DND-41 (cell line): ENCODE results near the gene H1-8.
"Not testable (repeated sequence)": the region's sequence is repeated elsewhere in the genome, so short reads cannot be mapped to it uniquely, and the experiment has no call there.

ENCODE experiments used
- ATAC-seq: fragments of 200-7000 bp; cut with Tn5 transposase; 3 replicates; pipeline ENCODE4 v1.9.1; 2021; ENCODE audit warnings: low read depth; ENCODE audit not compliant: insufficient read depth
- DNase-seq: peaks from one replicate; pipeline ENCODE4 v3.0.0-alpha.2; 2020
- H2AFZ ChIP-seq: 2 replicates; pipeline ENCODE4 v1.6.0; 2012; ENCODE audit warnings: low read depth, low read length
- H3K27ac ChIP-seq: 2 replicates; pipeline ENCODE4 v1.5.1; 2012; ENCODE audit warnings: low read length, inconsistent platforms
- H3K27me3 ChIP-seq: fragments of 200-600 bp; sonication (generic); 2 replicates; pipeline ENCODE4 v1.6.0; 2012; ENCODE audit warnings: low read length, mild to moderate bottlenecking, inconsistent platforms; ENCODE audit not compliant: insufficient read depth, poor library complexity
- H3K36me3 ChIP-seq: 2 replicates; pipeline ENCODE4 v1.5.1; 2012; ENCODE audit warnings: low read length, inconsistent platforms; ENCODE audit not compliant: insufficient read depth
- H3K4me1 ChIP-seq: 2 replicates; pipeline ENCODE4 v1.5.1; 2012; ENCODE audit warnings: mild to moderate bottlenecking, low read length; ENCODE audit not compliant: insufficient read depth
- H3K4me2 ChIP-seq: 2 replicates; pipeline ENCODE4 v1.6.0; 2012; ENCODE audit warnings: mild to moderate bottlenecking, moderate library complexity, low read length, inconsistent platforms; ENCODE audit not compliant: insufficient read depth
- H3K4me3 ChIP-seq, 2 experiments: fragments of 200-600 bp in 1 of 2; shearing (Covaris generic) in 1 of 2; 2 replicates each; pipeline ENCODE4 v1.5.1; 2012 to 2016; ENCODE audit warnings: inconsistent platforms in 2 of 2, low read length in 2 of 2, mild to moderate bottlenecking in 2 of 2, low read depth in 1 of 2, moderate library complexity in 1 of 2
- H3K79me2 ChIP-seq: 2 replicates; pipeline ENCODE4 v1.6.0; 2012; ENCODE audit warnings: low read length, inconsistent platforms; ENCODE audit not compliant: insufficient read depth
- H3K9ac ChIP-seq: 2 replicates; pipeline ENCODE4 v1.6.0; 2012; ENCODE audit warnings: low read depth, mild to moderate bottlenecking, inconsistent platforms, low read length, moderate library complexity
- H3K9me3 ChIP-seq: 2 replicates; pipeline ENCODE4 v1.5.1; 2012; ENCODE audit warnings: low read length, moderate library complexity, mild to moderate bottlenecking, inconsistent platforms; ENCODE audit not compliant: insufficient read depth, severe bottlenecking
- H4K20me1 ChIP-seq: 2 replicates; pipeline ENCODE4 v1.6.0; 2012; ENCODE audit warnings: low read length; ENCODE audit not compliant: insufficient read depth
- EZH2 ChIP-seq: IDR thresholded peaks from 3 replicates; pipeline ENCODE4 v1.6.1; 2012; ENCODE audit warnings: borderline replicate concordance, low read depth, mild to moderate bottlenecking, moderate library complexity, low read length, inconsistent platforms; ENCODE audit not compliant: severe bottlenecking
- TF ChIP-seq, protein P1 (sequence below): IDR thresholded peaks from 2 replicates; pipeline ENCODE4 v1.5.1; 2012; ENCODE audit warnings: borderline replicate concordance, low read length, moderate library complexity, mild to moderate bottlenecking; ENCODE audit not compliant: poor library complexity, severe bottlenecking; ENCODE audit errors: extremely low read depth

Gene H1-8, protein sequence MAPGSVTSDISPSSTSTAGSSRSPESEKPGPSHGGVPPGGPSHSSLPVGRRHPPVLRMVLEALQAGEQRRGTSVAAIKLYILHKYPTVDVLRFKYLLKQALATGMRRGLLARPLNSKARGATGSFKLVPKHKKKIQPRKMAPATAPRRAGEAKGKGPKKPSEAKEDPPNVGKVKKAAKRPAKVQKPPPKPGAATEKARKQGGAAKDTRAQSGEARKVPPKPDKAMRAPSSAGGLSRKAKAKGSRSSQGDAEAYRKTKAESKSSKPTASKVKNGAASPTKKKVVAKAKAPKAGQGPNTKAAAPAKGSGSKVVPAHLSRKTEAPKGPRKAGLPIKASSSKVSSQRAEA

DNA sequence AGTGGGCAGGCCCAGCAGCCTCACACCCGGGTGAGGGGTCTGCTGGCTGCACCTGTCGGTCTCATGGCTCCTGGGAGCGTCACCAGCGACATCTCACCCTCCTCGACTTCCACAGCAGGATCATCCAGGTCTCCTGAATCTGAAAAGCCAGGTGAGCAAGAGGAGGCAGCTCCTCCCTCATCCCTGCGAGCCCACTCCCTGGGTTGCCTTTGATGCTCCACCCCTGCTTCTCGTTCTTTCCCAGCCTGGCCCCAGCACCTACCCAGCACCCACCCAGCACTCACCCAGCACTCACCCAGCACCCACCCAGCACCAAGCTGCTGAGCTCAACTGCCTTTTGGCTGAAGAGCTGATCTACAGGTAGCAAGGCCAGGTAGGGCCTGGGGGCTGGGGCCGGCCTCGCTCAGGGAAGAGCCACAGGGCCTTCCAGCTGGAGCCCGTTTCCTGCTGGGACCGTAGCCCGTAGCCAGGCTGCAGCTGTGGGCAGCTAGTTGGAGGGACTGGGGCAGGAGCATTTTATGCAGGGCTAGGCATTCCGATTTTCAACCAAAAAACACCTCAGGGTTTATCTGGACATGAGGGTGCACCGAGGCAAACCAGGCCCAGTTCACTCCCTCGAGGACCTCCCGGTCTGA, at the start of gene H1-8:
Gene H1-8, plus strand, starts transcription at position 20 of the 635 bp plus-strand sequence. Its CDS starts 44 bp downstream, at position 64.
- H3K4me1 ChIP-seq, result no peaks in the 10 kb centered on the region
- no peak within 1 kb of the TSS for H3K4me2 ChIP-seq
- TF ChIP-seq, protein P1, sequence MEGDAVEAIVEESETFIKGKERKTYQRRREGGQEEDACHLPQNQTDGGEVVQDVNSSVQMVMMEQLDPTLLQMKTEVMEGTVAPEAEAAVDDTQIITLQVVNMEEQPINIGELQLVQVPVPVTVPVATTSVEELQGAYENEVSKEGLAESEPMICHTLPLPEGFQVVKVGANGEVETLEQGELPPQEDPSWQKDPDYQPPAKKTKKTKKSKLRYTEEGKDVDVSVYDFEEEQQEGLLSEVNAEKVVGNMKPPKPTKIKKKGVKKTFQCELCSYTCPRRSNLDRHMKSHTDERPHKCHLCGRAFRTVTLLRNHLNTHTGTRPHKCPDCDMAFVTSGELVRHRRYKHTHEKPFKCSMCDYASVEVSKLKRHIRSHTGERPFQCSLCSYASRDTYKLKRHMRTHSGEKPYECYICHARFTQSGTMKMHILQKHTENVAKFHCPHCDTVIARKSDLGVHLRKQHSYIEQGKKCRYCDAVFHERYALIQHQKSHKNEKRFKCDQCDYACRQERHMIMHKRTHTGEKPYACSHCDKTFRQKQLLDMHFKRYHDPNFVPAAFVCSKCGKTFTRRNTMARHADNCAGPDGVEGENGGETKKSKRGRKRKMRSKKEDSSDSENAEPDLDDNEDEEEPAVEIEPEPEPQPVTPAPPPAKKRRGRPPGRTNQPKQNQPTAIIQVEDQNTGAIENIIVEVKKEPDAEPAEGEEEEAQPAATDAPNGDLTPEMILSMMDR, result no peak
- TF ChIP-seq EZH2, result no peak
- no peaks in the 10 kb centered on the region for H3K79me2 ChIP-seq
- no peak within 1 kb of the TSS for H2AFZ ChIP-seq
- ATAC-seq (no peak), DNase-seq (no peak)
- H4K20me1 ChIP-seq, result no peaks in the 10 kb centered on the region
- H3K27me3 ChIP-seq, result no peaks in the 10 kb centered on the region
- H3K9ac ChIP-seq, result no peak within 1 kb of the TSS
- H3K4me3 ChIP-seq, result no peak within 1 kb of the TSS
- no peak within 1 kb of the TSS for H3K27ac ChIP-seq
- H3K9me3 ChIP-seq, result no peaks in the 10 kb centered on the region
- no peaks in the 10 kb centered on the region for H3K36me3 ChIP-seq

DNA sequence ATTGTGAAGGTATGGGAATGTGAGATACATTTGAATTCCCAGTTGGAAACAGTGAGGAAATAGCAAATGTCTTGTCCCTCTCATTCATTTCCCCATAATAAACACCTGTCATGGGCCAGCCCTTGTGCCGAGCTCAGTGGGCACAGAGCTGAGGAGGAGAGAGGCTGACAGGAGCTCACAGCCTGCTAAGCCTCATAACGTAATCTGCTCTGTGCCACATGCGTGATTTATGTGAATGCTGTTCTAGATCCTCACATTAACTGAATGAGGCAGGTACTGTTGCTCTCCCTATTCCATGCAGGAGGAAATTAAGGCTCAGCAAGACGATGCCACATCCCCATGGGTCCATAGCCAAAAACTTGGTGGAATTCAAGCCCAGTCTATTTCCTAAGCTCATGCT, 49.8 kb upstream of the H1-8 start:
- no peak for ATAC-seq
- H2AFZ ChIP-seq, result no peak overlapping the region
- no peaks in the 10 kb centered on the region for H3K4me1 ChIP-seq
- H3K9ac ChIP-seq, result no peak overlapping the region
- no peaks in the 10 kb centered on the region for H3K27me3 ChIP-seq
- H3K9me3 ChIP-seq, result no peaks in the 10 kb centered on the region
- DNase-seq, result no peak
- H3K27ac ChIP-seq, result no peak overlapping the region
- no peaks in the 10 kb centered on the region for H3K79me2 ChIP-seq
- H4K20me1 ChIP-seq, result no peaks in the 10 kb centered on the region
- H3K36me3 ChIP-seq, result peaks cover 34% of the 10 kb centered on the region
- H3K4me2 ChIP-seq, result no peak overlapping the region
- TF ChIP-seq EZH2, result no peak
- TF ChIP-seq, protein P1, result no peak
- H3K4me3 ChIP-seq, result no peak overlapping the region

DNA sequence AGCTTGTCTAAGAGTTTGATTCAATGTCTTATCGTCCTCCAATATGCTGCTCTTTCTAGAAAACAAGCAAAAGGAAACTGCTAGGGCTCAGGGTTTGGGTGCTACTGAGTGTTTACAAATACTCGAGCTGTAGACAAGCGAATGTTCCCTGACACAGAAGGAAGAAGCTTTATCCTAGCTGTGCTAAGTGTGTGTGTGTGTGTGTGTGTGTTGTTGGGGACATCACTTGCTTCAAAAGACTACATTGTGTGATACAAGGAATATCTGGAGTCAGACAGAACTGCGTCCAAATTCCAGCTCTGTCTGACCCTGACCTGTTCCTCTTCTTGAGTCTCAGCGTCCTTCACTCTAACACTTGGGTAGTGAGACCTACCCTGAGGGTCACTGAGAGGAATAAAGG, 48.5 kb upstream of the H1-8 start:
- H3K27ac ChIP-seq, H2AFZ ChIP-seq, H3K4me1 ChIP-seq, ATAC-seq, H3K9ac ChIP-seq, H3K4me3 ChIP-seq, H3K4me2 ChIP-seq, H4K20me1 ChIP-seq, H3K27me3 ChIP-seq, H3K79me2 ChIP-seq, H3K9me3 ChIP-seq, DNase-seq: not testable (repeated sequence)
- peaks cover 34% of the 10 kb centered on the region for H3K36me3 ChIP-seq

DNA sequence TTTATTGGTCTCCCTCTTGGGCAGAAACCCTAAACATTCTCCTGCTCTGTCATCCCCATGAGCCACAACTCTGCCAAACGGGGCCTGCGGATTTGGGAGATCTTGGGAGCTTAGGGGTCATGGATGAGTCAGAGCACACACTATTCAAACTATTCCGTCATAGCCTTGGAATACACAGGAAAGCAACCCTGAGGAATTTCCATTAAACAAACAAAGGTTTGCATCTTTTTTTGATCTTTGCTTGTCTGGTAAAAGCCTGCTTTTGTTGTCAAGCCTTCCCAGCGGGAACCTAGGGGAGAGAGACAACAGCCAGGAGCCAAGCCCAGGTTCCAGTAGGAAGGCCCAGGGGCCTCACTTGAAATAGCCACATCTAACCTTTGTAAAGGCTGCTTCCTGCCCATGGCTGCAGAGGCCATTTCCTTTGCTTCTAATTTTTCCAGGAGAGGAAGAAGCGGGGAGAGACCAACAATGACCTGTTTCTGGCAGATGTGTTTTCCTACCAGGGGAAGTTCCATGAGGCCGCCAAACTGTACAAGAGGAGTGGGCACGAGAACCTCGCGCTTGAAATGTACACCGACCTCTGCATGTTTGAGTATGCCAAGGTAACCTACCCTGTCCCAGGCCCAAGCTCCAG, 47.9 kb upstream of the H1-8 start:
- not testable (repeated sequence) for H3K27me3 ChIP-seq, H3K4me2 ChIP-seq, H4K20me1 ChIP-seq, H3K9ac ChIP-seq, H3K4me3 ChIP-seq, H3K4me1 ChIP-seq, ATAC-seq, H3K27ac ChIP-seq, H2AFZ ChIP-seq, H3K79me2 ChIP-seq, H3K9me3 ChIP-seq, DNase-seq
- H3K36me3 ChIP-seq, result peaks cover 38% of the 10 kb centered on the region

DNA sequence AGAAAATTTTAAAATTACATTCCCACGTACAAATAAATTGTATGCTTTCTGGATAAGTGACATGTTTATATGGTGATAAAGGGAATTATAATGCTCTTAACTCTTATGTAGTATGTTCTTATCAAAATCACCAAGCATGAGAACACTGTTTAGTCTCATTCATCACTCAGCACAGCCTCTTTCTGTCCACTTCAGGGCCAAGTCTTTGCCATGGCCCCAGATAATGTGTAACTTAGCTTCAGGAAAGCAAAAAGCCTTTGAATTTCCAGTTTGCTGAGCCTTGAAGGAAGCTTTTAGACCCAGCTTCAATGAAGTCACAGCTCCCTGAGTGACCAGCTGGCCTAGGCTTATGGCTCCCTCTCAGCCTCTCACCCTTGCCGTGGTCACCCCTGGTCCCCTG, 45.1 kb upstream of the H1-8 start:
- not testable (repeated sequence) for ATAC-seq

DNA sequence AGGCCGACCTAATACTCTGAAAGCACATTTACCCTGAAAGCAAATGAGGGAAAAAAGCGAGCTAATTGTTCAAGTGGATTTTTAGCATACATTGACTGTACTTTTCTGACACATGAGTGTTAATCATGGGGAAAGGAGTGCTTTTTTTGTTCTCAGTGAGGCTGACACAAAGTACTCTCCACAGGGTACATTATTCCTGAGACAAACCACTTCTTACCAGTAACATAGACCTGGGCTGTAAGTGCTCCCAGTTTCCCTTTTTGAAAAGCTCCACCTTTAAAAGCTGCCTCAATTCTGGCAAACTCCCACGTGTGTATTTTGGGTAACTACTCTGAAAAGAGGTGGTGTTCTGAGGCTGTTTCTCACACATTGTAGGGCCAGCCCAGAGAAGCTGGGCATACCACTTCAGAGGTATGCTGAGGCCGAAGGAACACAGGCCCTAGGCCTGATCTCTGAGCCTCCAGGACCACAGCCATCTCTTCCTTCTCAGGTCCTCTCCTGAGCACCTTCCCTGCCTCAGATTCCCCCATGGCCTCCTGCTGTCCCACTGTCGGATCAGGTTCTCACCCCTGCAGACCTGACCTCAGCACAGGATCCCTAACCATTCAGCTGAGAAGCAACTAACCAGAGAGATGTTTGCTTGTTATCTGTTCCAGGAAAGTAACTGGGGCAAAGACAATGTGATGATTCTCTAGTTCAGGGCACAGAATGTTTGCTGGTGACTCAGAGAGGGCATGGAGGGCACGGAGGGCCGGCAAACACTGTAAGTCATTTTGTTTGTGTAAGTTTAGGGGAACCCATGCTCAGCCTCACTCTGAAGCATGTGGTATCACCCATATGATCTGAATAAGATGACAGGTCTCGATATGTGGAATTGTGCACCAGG, 44.1 kb upstream of the H1-8 start:
- DNase-seq, H3K4me3 ChIP-seq, H2AFZ ChIP-seq, H3K9ac ChIP-seq, H3K79me2 ChIP-seq, H4K20me1 ChIP-seq, H3K27me3 ChIP-seq, H3K4me1 ChIP-seq, H3K4me2 ChIP-seq, H3K9me3 ChIP-seq, H3K27ac ChIP-seq, ATAC-seq: not testable (repeated sequence)
- H3K36me3 ChIP-seq, result peaks cover 44% of the 10 kb centered on the region

More for the DNA sequence above, 45.1 kb upstream of the H1-8 start:
- H3K79me2 ChIP-seq, H3K4me2 ChIP-seq, DNase-seq, H3K9ac ChIP-seq, H4K20me1 ChIP-seq, H3K27ac ChIP-seq, H3K9me3 ChIP-seq, H3K27me3 ChIP-seq, H3K4me3 ChIP-seq, H2AFZ ChIP-seq, H3K4me1 ChIP-seq: not testable (repeated sequence)
- H3K36me3 ChIP-seq, result peaks cover 40% of the 10 kb centered on the region
